K562 (cell line): ENCODE data around the gene UROD. TPM values are rescaled to one million over a fixed set of nuclear protein-coding genes. Genes with fewer than 3 reads are reported as not detected.
A peak's percentile ranks its signal among the peaks of the same experiment; 100 is the strongest.

Experiments used
- ATAC-seq: fragments of 200-7000 bp; cut with Tn5 transposase; 3 replicates; pipeline ENCODE4 v1.9.1; 2020; ENCODE audit warnings: moderate library complexity
- BruUV-seq: library from RNA; stranded (reverse); fragments of 400-500 nt; replicated peaks from 2 replicates; lab custom pipeline; 2021; lab: Mats Ljungman, UMichigan
- CTCF ChIA-PET: fragments of 300-600 bp; formaldehyde crosslinking; extraction: SDS; loops from one replicate; lab custom pipeline; 2021; ENCODE audit warnings: low intra/inter-chr PET ratio; lab: Yijun Ruan, JAX
- POLR2A ChIA-PET: fragments of 300-600, 350-650 bp; sonication (Branson Sonifier 250); formaldehyde crosslinking; extraction: SDS; loops from one replicate; lab custom pipeline; 2021; ENCODE audit warnings: antibody characterized with exemption, inconsistent platforms; lab: Yijun Ruan, JAX
- DNase-seq, 4 experiments: peaks; one replicate each; pipeline versions ENCODE4 v3.0.0 to v3.0.0-alpha.2; 2011 to 2018; ENCODE audit warnings: low spot score in 3 of 4, mixed read lengths in 3 of 4; ENCODE audit errors: extremely low read depth in 1 of 4
- FAIRE-seq: peaks from 2 replicates; lab custom pipeline; 2011; peaks lifted over from hg19 to GRCh38; lab: Jason Lieb, UNC
- H2AFZ ChIP-seq: 2 replicates; pipeline ENCODE4 v1.6.0; 2011; ENCODE audit warnings: low read depth, low read length, control low read depth, inconsistent platforms
- H3K27ac ChIP-seq: fragments of 200-600 bp; 3 replicates; pipeline ENCODE4 v1.8.0; 2011; ENCODE audit warnings: low read depth, mild to moderate bottlenecking, control low read depth, inconsistent platforms, low read length, moderate library complexity, mixed read lengths; ENCODE audit errors: extremely low read depth
- H3K27me3 ChIP-seq, 2 experiments: fragments of 300-600 bp in 1 of 2; 2 replicates in 1 of 2; 3 replicates in 1 of 2; pipeline versions ENCODE4 v1.6.0 to v1.8.0; 2011; ENCODE audit warnings: inconsistent platforms in 2 of 2, low read length in 2 of 2, mild to moderate bottlenecking in 1 of 2, mixed read lengths in 1 of 2, moderate library complexity in 1 of 2; ENCODE audit not compliant: control insufficient read depth in 2 of 2, insufficient read depth in 2 of 2
- H3K36me3 ChIP-seq: fragments of 300-600 bp; 3 replicates; pipeline ENCODE4 v1.8.0; 2011; ENCODE audit warnings: mild to moderate bottlenecking, low read length, inconsistent platforms; ENCODE audit not compliant: control insufficient read depth, insufficient read depth
- H3K4me1 ChIP-seq, 2 experiments: fragments of 200-600 bp in 1 of 2; replicated peaks in 1 of 2; 2 replicates in 1 of 2; 3 replicates in 1 of 2; pipeline versions ENCODE4 v1.5.1 to v1.8.0; 2011; ENCODE audit warnings: inconsistent platforms in 2 of 2, low read length in 2 of 2, mild to moderate bottlenecking in 1 of 2, mixed read lengths in 1 of 2, moderate library complexity in 1 of 2; ENCODE audit not compliant: control insufficient read depth in 2 of 2, insufficient read depth in 2 of 2
- H3K4me2 ChIP-seq: 2 replicates; pipeline ENCODE4 v1.6.1; 2011; ENCODE audit warnings: low read length, control low read depth, inconsistent platforms, mixed read lengths; ENCODE audit not compliant: insufficient read depth
- H3K4me3 ChIP-seq: fragments of 200-600 bp; sonication (generic), shearing (Covaris generic); 2 replicates; pipeline ENCODE4 v1.5.1; 2016; ENCODE audit warnings: control low read depth, inconsistent platforms
- H3K79me2 ChIP-seq: fragments of 200-600 bp; 3 replicates; pipeline ENCODE4 v1.8.0; 2011; ENCODE audit warnings: low read length, inconsistent platforms; ENCODE audit not compliant: control insufficient read depth, insufficient read depth
- H3K9ac ChIP-seq, 2 experiments: 2 replicates each; pipeline versions ENCODE4 v1.6.0 to v1.6.1; 2011; ENCODE audit warnings: low read depth in 2 of 2, low read length in 2 of 2, control low read depth in 1 of 2, inconsistent platforms in 1 of 2, mild to moderate bottlenecking in 1 of 2, mixed read lengths in 1 of 2; ENCODE audit not compliant: insufficient read depth in 1 of 2
- H3K9me1 ChIP-seq: one replicate; pipeline ENCODE4 v1.6.0; 2011; ENCODE audit warnings: inconsistent platforms, mild to moderate bottlenecking, low read length, moderate library complexity; ENCODE audit not compliant: control insufficient read depth, insufficient read depth
- H3K9me3 ChIP-seq: replicated peaks from 2 replicates; pipeline ENCODE4 v1.5.1; 2011; ENCODE audit warnings: low read depth, low read length, inconsistent platforms; ENCODE audit not compliant: control insufficient read depth, insufficient read depth
- H4K20me1 ChIP-seq: replicated peaks from 2 replicates; pipeline ENCODE4 v1.6.1; 2011; ENCODE audit warnings: low read length, inconsistent platforms, mixed read lengths; ENCODE audit not compliant: control insufficient read depth, insufficient read depth
- BRCA1 ChIP-seq, 2 experiments: fragments of 450-650 bp in 1 of 2; sonication (generic) in 1 of 2; formaldehyde crosslinking in 1 of 2; IDR thresholded peaks; 2 replicates each; pipeline versions ENCODE4 v1.5.0 to v1.6.1; 2017 to 2020; ENCODE audit warnings: mild to moderate bottlenecking in 1 of 2, missing genetic modification reagents in 1 of 2
- CHD2 ChIP-seq: IDR thresholded peaks from 2 replicates; pipeline ENCODE4 v1.6.1; 2011; ENCODE audit warnings: low read depth, low read length
- GTF2E2 ChIP-seq: fragments of 200-800 bp; sonication (Bioruptor generic); IDR thresholded peaks from 2 replicates; pipeline ENCODE4 v1.6.1; 2016; ENCODE audit warnings: missing genetic modification characterization, missing compliant biosample characterization
- HSF4 ChIP-seq: fragments of 250-450 bp; sonication (Bioruptor Pico); IDR thresholded peaks from 2 replicates; pipeline ENCODE4 v2.1.2; 2022; ENCODE audit warnings: mild to moderate bottlenecking, moderate library complexity, borderline replicate concordance
- JUN ChIP-seq, 2 experiments: sonication (generic) in 1 of 2; formaldehyde crosslinking in 1 of 2; IDR thresholded peaks; 2 replicates each; pipeline versions ENCODE4 v1.6.1 to v1.8.0; 2012 to 2022; ENCODE audit warnings: borderline replicate concordance in 2 of 2, mild to moderate bottlenecking in 2 of 2, improper control_type of control experiment in 1 of 2, low read depth in 1 of 2, low read length in 1 of 2, missing genetic modification reagents in 1 of 2
- MTA1 ChIP-seq: fragments of 450-650 bp; IDR thresholded peaks from 2 replicates; pipeline ENCODE4 v1.6.1; 2017; ENCODE audit warnings: borderline replicate concordance
- MYNN ChIP-seq, 2 experiments: sonication (generic); formaldehyde crosslinking in 1 of 2; IDR thresholded peaks; 2 replicates each; pipeline versions ENCODE4 v1.5.0 to v1.6.1; 2016 to 2020; ENCODE audit warnings: antibody characterized with exemption in 1 of 2, missing genetic modification reagents in 1 of 2
- NCOA2 ChIP-seq, 2 experiments: fragments of 450-650 bp; IDR thresholded peaks; 2 replicates each; pipeline ENCODE4 v1.6.1; 2018; ENCODE audit warnings: mild to moderate bottlenecking in 2 of 2, moderate library complexity in 1 of 2; ENCODE audit not compliant: partially characterized antibody in 2 of 2
- PML ChIP-seq: IDR thresholded peaks from 2 replicates; pipeline ENCODE4 v1.6.1; 2012; ENCODE audit warnings: low read length, inconsistent platforms
- SAFB ChIP-seq: fragments of 200-400 bp; formaldehyde crosslinking; IDR thresholded peaks from 2 replicates; pipeline ENCODE4 v1.6.1; 2017; ENCODE audit warnings: low read depth, low read length, borderline replicate concordance
- TEAD4 ChIP-seq, 2 experiments: sonication (generic) in 1 of 2; formaldehyde crosslinking in 1 of 2; IDR thresholded peaks; 2 replicates each; pipeline versions ENCODE4 v1.6.1 to v1.8.0; 2012 to 2022; ENCODE audit warnings: borderline replicate concordance in 1 of 2, inconsistent platforms in 1 of 2, low read length in 1 of 2, mild to moderate bottlenecking in 1 of 2, missing genetic modification reagents in 1 of 2
- U2AF2 ChIP-seq: fragments of 200-400 bp; formaldehyde crosslinking; optimal IDR thresholded peaks from 2 replicates; pipeline ENCODE3; 2017; ENCODE audit warnings: low read depth, mild to moderate bottlenecking, low read length
- ZBTB1 ChIP-seq: sonication (generic); formaldehyde crosslinking; IDR thresholded peaks from 2 replicates; pipeline ENCODE4 v1.8.1; 2023; ENCODE audit warnings: missing genetic modification reagents, low read depth, mild to moderate bottlenecking, borderline replicate concordance
- ZC3H4 ChIP-seq: sonication (generic); formaldehyde crosslinking; IDR thresholded peaks from 2 replicates; pipeline ENCODE4 v1.9.0; 2021; ENCODE audit warnings: missing genetic modification reagents, borderline replicate concordance
- ZNF764 ChIP-seq: fragments of 250-450 bp; sonication (Bioruptor Pico); IDR thresholded peaks from 2 replicates; pipeline ENCODE4 v1.4.0; 2020; ENCODE audit warnings: low read depth, mild to moderate bottlenecking, moderate library complexity
- WGBS: fragments of 100-300 bp; shearing (Covaris generic); methylation state at CpG from one replicate; pipeline ENCODE4 v1.1.6; 2016; ENCODE audit warnings: low coverage, mixed read lengths; ENCODE audit not compliant: insufficient coverage; ENCODE audit errors: missing lambda C conversion rate; 5-methylcytosine and 5-hydroxymethylcytosine counted together
- in situ Hi-C: fragments of 300-500 bp; cut with MboI; formaldehyde crosslinking; loops from 4 replicates; pipeline ENCODE4 v1.15.0; 2018; ENCODE audit warnings: inconsistent platforms, mixed read lengths
- intact Hi-C: fragments of 100-400 bp; cut with micrococcal nuclease; formaldehyde crosslinking; loops from 2 replicates; pipeline ENCODE4 v1.14.2; 2022
- polyA plus RNA-seq, 8 experiments: library from polyadenylated mRNA; depleted of rRNA in 4 of 8; stranded (reverse) in 5 of 8; unstranded in 3 of 8; fragments of >200 nt; fragmentation: Nextera tagmentation in 2 of 8; fragmentation: Illumina TruSeq in 1 of 8; extraction: Ambion mirVana in 2 of 8; extraction: Trizol in 1 of 8; gene quantifications; 2 replicates each; pipeline versions ENCODE4 v1.2.1 to v1.2.3, GENCODE V29; 2011 to 2014; ENCODE audit warnings: inconsistent platforms in 1 of 8, missing spikeins in 1 of 8
- total RNA-seq, 7 experiments: library from RNA; depleted of rRNA in 6 of 7; stranded (reverse); fragments of >200 nt in 6 of 7; fragmentation: Illumina TruSeq in 2 of 7; extraction: Trizol in 2 of 7; gene quantifications; 2 replicates each; pipeline versions ENCODE4 v1.2.1 to v1.2.3, GENCODE V29; 2011 to 2021; ENCODE audit warnings: low replicate concordance in 1 of 7
- TF ChIP-seq, protein P1 (sequence below): sonication (generic); formaldehyde crosslinking; IDR thresholded peaks from 2 replicates; pipeline ENCODE4 v1.8.0; 2022; ENCODE audit warnings: missing genetic modification reagents, mild to moderate bottlenecking, borderline replicate concordance
- TF ChIP-seq, protein P2 (sequence below): fragments of 450-650 bp; IDR thresholded peaks from 2 replicates; pipeline ENCODE4 v1.6.1; 2016; ENCODE audit warnings: low read depth, mild to moderate bottlenecking, moderate library complexity

Gene UROD
- total and polyA plus RNA-seq, 9 of the 15 experiments (the other 6 are each of a cell fraction or from before 2014, with no cell fraction given), result 533 to 2,933 (median 1,100) TPM

GRCh38 chr1:45013551-45014209, 1.6 kb downstream of the UROD start:
- FAIRE-seq, result no peak
- Histone ChIP-seq H3K4me3 (peak overlapping the region; percentile 86), H3K79me2 (peaks cover 51% of the 10 kb centered on the region), H2AFZ (no peak overlapping the region), H3K9me1 (peaks cover 9% of the 10 kb centered on the region), H3K9ac (peak overlapping the region; percentile 84 to 89), H3K9me3 (no peaks in the 10 kb centered on the region), H3K27ac (peak overlapping the region; percentile 85), H3K27me3 (no peaks in the 10 kb centered on the region), H3K36me3 (peaks cover 43% of the 10 kb centered on the region), H3K4me2 (peak overlapping the region; percentile 95), H4K20me1 (peaks cover 24% of the 10 kb centered on the region; the same call in 1 of the 2 replicates), H3K4me1 (peaks cover 44 to 47% of the 10 kb centered on the region in 2 experiments)
- peak in 2 of 4 experiments; percentile 15 to 35 for DNase-seq
- 20% methylated on average over 12 of the region's 12 CpGs for WGBS
- in situ Hi-C loops (loop anchor here (5.0 kb wide), 4 partner anchors 176 to 479 kb away; partner anchors contain the start of gene TESK2), intact Hi-C loops (loop anchor here (1.0 to 10.0 kb wide), 6 partner anchors 86 to 561 kb away; partner anchors contain the start of gene ZSWIM5)
- POLR2A ChIA-PET, result interaction anchor here (0.6 to 8.7 kb wide), 32 partner anchors 9 to 508 kb away, joined by 3 to 113 read pairs (median 4); partner anchors contain the start of genes BTBD19, CCDC163, EIF2B3 and HPDL
- no peak for ATAC-seq
- BruUV-seq, result no TSS peak
- CTCF ChIA-PET, result interaction anchor here (0.5 to 4.6 kb wide), 9 partner anchors 178 to 486 kb away, joined by 3 to 58 read pairs (median 4); partner anchors contain the start of genes CCDC163 and MMACHC
- TF ChIP-seq MTA1 (no peak), MYNN (IDR thresholded peaks at IDR 0.05) (no peak), MYNN (CRISPR knock-in tag; IDR thresholded peaks at IDR 0.05) (no peak), TEAD4 (IDR thresholded peaks at IDR 0.05; ENCODE audit: low read length) (no peak), TEAD4 (CRISPR knock-in tag; IDR thresholded peaks at IDR 0.05; ENCODE audit: borderline replicate concordance) (no peak), GTF2E2 (no peak), ZC3H4 (CRISPR knock-in tag) (peak; percentile 55; the same call in 1 of the 2 replicates), BRCA1 (IDR thresholded peaks at IDR 0.05) (no peak), BRCA1 (CRISPR knock-in tag; IDR thresholded peaks at IDR 0.05) (0 out of 2 replicates have a peak, but pooled peaks have one; percentile 19), SAFB (no peak), ZBTB1 (CRISPR knock-in tag) (no peak), CHD2 (no peak), NCOA2 (IDR thresholded peaks at IDR 0.05; ENCODE audit: partially characterized antibody in 2 of 2) (no peak), HSF4 (CRISPR knock-in tag) (no peak), U2AF2 (no peak), PML (no peak), JUN (IDR thresholded peaks at IDR 0.05; ENCODE audit: borderline replicate concordance, low read depth, low read length) (no peak), JUN (CRISPR knock-in tag; IDR thresholded peaks at IDR 0.05; ENCODE audit: borderline replicate concordance) (no peak), ZNF764 (CRISPR knock-in tag) (no peak)
- TF ChIP-seq, protein P1, sequence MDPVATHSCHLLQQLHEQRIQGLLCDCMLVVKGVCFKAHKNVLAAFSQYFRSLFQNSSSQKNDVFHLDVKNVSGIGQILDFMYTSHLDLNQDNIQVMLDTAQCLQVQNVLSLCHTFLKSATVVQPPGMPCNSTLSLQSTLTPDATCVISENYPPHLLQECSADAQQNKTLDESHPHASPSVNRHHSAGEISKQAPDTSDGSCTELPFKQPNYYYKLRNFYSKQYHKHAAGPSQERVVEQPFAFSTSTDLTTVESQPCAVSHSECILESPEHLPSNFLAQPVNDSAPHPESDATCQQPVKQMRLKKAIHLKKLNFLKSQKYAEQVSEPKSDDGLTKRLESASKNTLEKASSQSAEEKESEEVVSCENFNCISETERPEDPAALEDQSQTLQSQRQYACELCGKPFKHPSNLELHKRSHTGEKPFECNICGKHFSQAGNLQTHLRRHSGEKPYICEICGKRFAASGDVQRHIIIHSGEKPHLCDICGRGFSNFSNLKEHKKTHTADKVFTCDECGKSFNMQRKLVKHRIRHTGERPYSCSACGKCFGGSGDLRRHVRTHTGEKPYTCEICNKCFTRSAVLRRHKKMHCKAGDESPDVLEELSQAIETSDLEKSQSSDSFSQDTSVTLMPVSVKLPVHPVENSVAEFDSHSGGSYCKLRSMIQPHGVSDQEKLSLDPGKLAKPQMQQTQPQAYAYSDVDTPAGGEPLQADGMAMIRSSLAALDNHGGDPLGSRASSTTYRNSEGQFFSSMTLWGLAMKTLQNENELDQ, result no peak
- TF ChIP-seq, protein P2, sequence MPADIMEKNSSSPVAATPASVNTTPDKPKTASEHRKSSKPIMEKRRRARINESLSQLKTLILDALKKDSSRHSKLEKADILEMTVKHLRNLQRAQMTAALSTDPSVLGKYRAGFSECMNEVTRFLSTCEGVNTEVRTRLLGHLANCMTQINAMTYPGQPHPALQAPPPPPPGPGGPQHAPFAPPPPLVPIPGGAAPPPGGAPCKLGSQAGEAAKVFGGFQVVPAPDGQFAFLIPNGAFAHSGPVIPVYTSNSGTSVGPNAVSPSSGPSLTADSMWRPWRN, result no peak
